K562 (cell line): ENCODE data around the gene KAZALD1. TPM values are rescaled to one million over a fixed set of nuclear protein-coding genes. Genes with fewer than 3 reads are reported as not detected.

Experiments used
- ARID2 ChIP-seq: fragments of 450-650 bp; IDR thresholded peaks from 2 replicates; pipeline ENCODE4 v1.6.1; 2017; ENCODE audit warnings: antibody characterized with exemption, mild to moderate bottlenecking
- BCOR ChIP-seq: fragments of 450-650 bp; IDR thresholded peaks from 2 replicates; pipeline ENCODE4 v1.6.1; 2016
- BRD4 ChIP-seq: fragments of 200-600 bp; sonication (generic); IDR thresholded peaks from 2 replicates; pipeline ENCODE4 v1.6.1; 2017; ENCODE audit warnings: inconsistent platforms
- CBX8 ChIP-seq: fragments of 200-600 bp; sonication (generic); IDR thresholded peaks from 2 replicates; pipeline ENCODE4 v1.6.1; 2012; ENCODE audit warnings: borderline replicate concordance, mixed run types, low read depth, mild to moderate bottlenecking, moderate library complexity, mixed read lengths, low read length, control low read depth, inconsistent platforms; ENCODE audit not compliant: poor library complexity, severe bottlenecking; ENCODE audit errors: extremely low read depth
- GMEB1 ChIP-seq: fragments of 250-450 bp; sonication (Bioruptor Pico); IDR thresholded peaks from 2 replicates; pipeline ENCODE4 v1.4.0; 2020; ENCODE audit warnings: mild to moderate bottlenecking
- HLTF ChIP-seq: fragments of 450-650 bp; IDR thresholded peaks from 2 replicates; pipeline ENCODE4 v1.6.1; 2016
- IFI16 ChIP-seq: fragments of 250-450 bp; sonication (Bioruptor Pico); IDR thresholded peaks from 2 replicates; pipeline ENCODE4 v2.1.2; 2022; ENCODE audit warnings: mild to moderate bottlenecking, inconsistent platforms
- MTA1 ChIP-seq: fragments of 450-650 bp; IDR thresholded peaks from 2 replicates; pipeline ENCODE4 v1.6.1; 2017; ENCODE audit warnings: borderline replicate concordance
- NCOR1 ChIP-seq: fragments of 450-650 bp; IDR thresholded peaks from 2 replicates; pipeline ENCODE4 v1.6.1; 2016; ENCODE audit warnings: mild to moderate bottlenecking, moderate library complexity
- POLR2AphosphoS5 ChIP-seq: IDR thresholded peaks from 2 replicates; pipeline ENCODE4 v1.6.1; 2011; ENCODE audit warnings: mild to moderate bottlenecking, low read depth, low read length, moderate library complexity; ENCODE audit not compliant: control insufficient read depth, insufficient read depth
- POLR2H ChIP-seq: IDR thresholded peaks from 2 replicates; pipeline ENCODE4 v1.6.1; 2016; ENCODE audit warnings: missing genetic modification characterization, low read depth, mild to moderate bottlenecking, control low read depth, missing compliant biosample characterization, moderate library complexity
- RBM34 ChIP-seq: fragments of 200-400 bp; formaldehyde crosslinking; IDR thresholded peaks from 2 replicates; pipeline ENCODE4 v1.6.1; 2018; ENCODE audit warnings: low read length, borderline replicate concordance; ENCODE audit not compliant: insufficient read depth
- RUNX1 ChIP-seq: sonication (generic); IDR thresholded peaks from 2 replicates; pipeline ENCODE4 v1.6.1; 2016; ENCODE audit warnings: antibody characterized with exemption, low read depth
- SLC30A9 ChIP-seq: fragments of 250-450 bp; sonication (Bioruptor Pico); IDR thresholded peaks from 2 replicates; pipeline ENCODE4 v1.8.0; 2022; ENCODE audit warnings: mild to moderate bottlenecking, moderate library complexity
- TSC22D4 ChIP-seq: fragments of 450-650 bp; IDR thresholded peaks from 2 replicates; pipeline ENCODE4 v1.6.1; 2016; ENCODE audit warnings: missing genetic modification characterization, missing biosample characterization, control low read depth
- U2AF1 ChIP-seq: fragments of 200-400 bp; formaldehyde crosslinking; optimal IDR thresholded peaks from 2 replicates; pipeline ENCODE3; 2017; ENCODE audit warnings: mild to moderate bottlenecking, low read depth, low read length, moderate library complexity
- ZNF311 ChIP-seq: fragments of 250-450 bp; sonication (Bioruptor Pico); IDR thresholded peaks from 2 replicates; pipeline ENCODE4 v1.4.0; 2020; ENCODE audit warnings: mild to moderate bottlenecking, moderate library complexity
- ZNF583 ChIP-seq: fragments of 250-450 bp; sonication (Bioruptor Pico); IDR thresholded peaks from 2 replicates; pipeline ENCODE4 v1.4.0; 2020
- polyA plus RNA-seq, 8 experiments: library from polyadenylated mRNA; depleted of rRNA in 4 of 8; stranded (reverse) in 5 of 8; unstranded in 3 of 8; fragments of >200 nt; fragmentation: Nextera tagmentation in 2 of 8; fragmentation: Illumina TruSeq in 1 of 8; extraction: Ambion mirVana in 2 of 8; extraction: Trizol in 1 of 8; gene quantifications; 2 replicates each; pipeline versions ENCODE4 v1.2.1 to v1.2.3, GENCODE V29; 2011 to 2014; ENCODE audit warnings: inconsistent platforms in 1 of 8, missing spikeins in 1 of 8
- total RNA-seq, 7 experiments: library from RNA; depleted of rRNA in 6 of 7; stranded (reverse); fragments of >200 nt in 6 of 7; fragmentation: Illumina TruSeq in 2 of 7; extraction: Trizol in 2 of 7; gene quantifications; 2 replicates each; pipeline versions ENCODE4 v1.2.1 to v1.2.3, GENCODE V29; 2011 to 2021; ENCODE audit warnings: low replicate concordance in 1 of 7
- TF ChIP-seq, protein P1 (sequence below): IDR thresholded peaks from 2 replicates; pipeline ENCODE4 v1.6.1; 2011; ENCODE audit warnings: borderline replicate concordance, low read depth, mild to moderate bottlenecking, moderate library complexity, low read length; ENCODE audit not compliant: insufficient read depth, poor library complexity, severe bottlenecking
- TF ChIP-seq, protein P2 (sequence below): fragments of 450-650 bp; formaldehyde crosslinking; IDR thresholded peaks from 2 replicates; pipeline ENCODE4 v1.4.0; 2020; ENCODE audit warnings: mild to moderate bottlenecking, mixed read lengths
- TF ChIP-seq, protein P3 (sequence below): fragments of 250-450 bp; sonication (Bioruptor Pico); IDR thresholded peaks from 2 replicates; pipeline ENCODE4 v1.8.0; 2022; ENCODE audit warnings: moderate library complexity, mild to moderate bottlenecking, inconsistent platforms
- TF ChIP-seq, protein P4 (sequence below): fragments of 450-650 bp; IDR thresholded peaks from 2 replicates; pipeline ENCODE4 v1.6.1; 2014; ENCODE audit warnings: low read depth, mild to moderate bottlenecking, moderate library complexity, borderline replicate concordance

KAZALD1 gene
- total and polyA plus RNA-seq, 9 of the 15 experiments (the other 6 are each of a cell fraction or from before 2014, with no cell fraction given): 0.15 to 10.0 (median 4.9) TPM

GRCh38 chr10:101067356-101068083 lies 5.7 kb downstream of the KAZALD1 start (continued):
- TF ChIP-seq ZNF583 (CRISPR knock-in tag): no peak
- no peak for TF ChIP-seq NCOR1
- no peak for TF ChIP-seq HLTF
- no peak for TF ChIP-seq CBX8
- TF ChIP-seq, protein P1, sequence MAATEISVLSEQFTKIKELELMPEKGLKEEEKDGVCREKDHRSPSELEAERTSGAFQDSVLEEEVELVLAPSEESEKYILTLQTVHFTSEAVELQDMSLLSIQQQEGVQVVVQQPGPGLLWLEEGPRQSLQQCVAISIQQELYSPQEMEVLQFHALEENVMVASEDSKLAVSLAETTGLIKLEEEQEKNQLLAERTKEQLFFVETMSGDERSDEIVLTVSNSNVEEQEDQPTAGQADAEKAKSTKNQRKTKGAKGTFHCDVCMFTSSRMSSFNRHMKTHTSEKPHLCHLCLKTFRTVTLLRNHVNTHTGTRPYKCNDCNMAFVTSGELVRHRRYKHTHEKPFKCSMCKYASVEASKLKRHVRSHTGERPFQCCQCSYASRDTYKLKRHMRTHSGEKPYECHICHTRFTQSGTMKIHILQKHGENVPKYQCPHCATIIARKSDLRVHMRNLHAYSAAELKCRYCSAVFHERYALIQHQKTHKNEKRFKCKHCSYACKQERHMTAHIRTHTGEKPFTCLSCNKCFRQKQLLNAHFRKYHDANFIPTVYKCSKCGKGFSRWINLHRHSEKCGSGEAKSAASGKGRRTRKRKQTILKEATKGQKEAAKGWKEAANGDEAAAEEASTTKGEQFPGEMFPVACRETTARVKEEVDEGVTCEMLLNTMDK: no peak
- TF ChIP-seq RBM34: no peak
- no peak for TF ChIP-seq GMEB1 (CRISPR knock-in tag)
- TF ChIP-seq, protein P2, sequence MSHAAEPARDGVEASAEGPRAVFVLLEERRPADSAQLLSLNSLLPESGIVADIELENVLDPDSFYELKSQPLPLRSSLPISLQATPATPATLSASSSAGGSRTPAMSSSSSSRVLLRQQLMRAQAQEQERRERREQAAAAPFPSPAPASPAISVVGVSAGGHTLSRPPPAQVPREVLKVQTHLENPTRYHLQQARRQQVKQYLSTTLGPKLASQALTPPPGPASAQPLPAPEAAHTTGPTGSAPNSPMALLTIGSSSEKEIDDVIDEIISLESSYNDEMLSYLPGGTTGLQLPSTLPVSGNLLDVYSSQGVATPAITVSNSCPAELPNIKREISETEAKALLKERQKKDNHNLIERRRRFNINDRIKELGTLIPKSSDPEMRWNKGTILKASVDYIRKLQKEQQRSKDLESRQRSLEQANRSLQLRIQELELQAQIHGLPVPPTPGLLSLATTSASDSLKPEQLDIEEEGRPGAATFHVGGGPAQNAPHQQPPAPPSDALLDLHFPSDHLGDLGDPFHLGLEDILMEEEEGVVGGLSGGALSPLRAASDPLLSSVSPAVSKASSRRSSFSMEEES: no peak
- no peak for TF ChIP-seq BCOR
- TF ChIP-seq ARID2: no peak
- no peak for TF ChIP-seq U2AF1
- TF ChIP-seq BRD4: no peak
- TF ChIP-seq TSC22D4: no peak
- no peak for TF ChIP-seq IFI16 (CRISPR knock-in tag)
- TF ChIP-seq SLC30A9 (CRISPR knock-in tag): no peak
- TF ChIP-seq ZNF311: no peak
- no peak for TF ChIP-seq POLR2AphosphoS5
- TF ChIP-seq, protein P3, sequence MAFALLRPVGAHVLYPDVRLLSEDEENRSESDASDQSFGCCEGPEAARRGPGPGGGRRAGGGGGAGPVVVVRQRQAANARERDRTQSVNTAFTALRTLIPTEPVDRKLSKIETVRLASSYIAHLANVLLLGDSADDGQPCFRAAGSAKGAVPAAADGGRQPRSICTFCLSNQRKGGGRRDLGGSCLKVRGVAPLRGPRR: no peak
- TF ChIP-seq MTA1: no peak
- TF ChIP-seq RUNX1: no peak
- TF ChIP-seq POLR2H (tag): no peak
- TF ChIP-seq, protein P4, sequence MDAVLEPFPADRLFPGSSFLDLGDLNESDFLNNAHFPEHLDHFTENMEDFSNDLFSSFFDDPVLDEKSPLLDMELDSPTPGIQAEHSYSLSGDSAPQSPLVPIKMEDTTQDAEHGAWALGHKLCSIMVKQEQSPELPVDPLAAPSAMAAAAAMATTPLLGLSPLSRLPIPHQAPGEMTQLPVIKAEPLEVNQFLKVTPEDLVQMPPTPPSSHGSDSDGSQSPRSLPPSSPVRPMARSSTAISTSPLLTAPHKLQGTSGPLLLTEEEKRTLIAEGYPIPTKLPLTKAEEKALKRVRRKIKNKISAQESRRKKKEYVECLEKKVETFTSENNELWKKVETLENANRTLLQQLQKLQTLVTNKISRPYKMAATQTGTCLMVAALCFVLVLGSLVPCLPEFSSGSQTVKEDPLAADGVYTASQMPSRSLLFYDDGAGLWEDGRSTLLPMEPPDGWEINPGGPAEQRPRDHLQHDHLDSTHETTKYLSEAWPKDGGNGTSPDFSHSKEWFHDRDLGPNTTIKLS: no peak
